ENCODE data around the gene PRXL2B.
"Not testable (repeated sequence)": the region's sequence is repeated elsewhere in the genome, so short reads cannot be mapped to it uniquely, and the experiment has no call there.

Gene PRXL2B

GRCh38 chr1:2624735-2625300, 38.2 kb downstream of the PRXL2B start:
- no peak overlapping the region for H3K4me3 Mint-ChIP-seq
- ATAC-seq (no peak), DNase-seq (ENCODE audit: low spot score in 2 of 2) (no peak)
- peaks cover under 1% of the 10 kb centered on the region for H3K36me3 Mint-ChIP-seq
- H3K27ac Mint-ChIP-seq: no peak overlapping the region
- no peaks in the 10 kb centered on the region for H3K4me1 Mint-ChIP-seq
- no peaks in the 10 kb centered on the region for H3K9me3 Mint-ChIP-seq

- peaks cover 5% of the 10 kb centered on the region for H3K36me3 Mint-ChIP-seq
- H3K4me1 Mint-ChIP-seq: no peaks in the 10 kb centered on the region
- no peaks in the 10 kb centered on the region for H3K9me3 Mint-ChIP-seq
- ATAC-seq (no peak), DNase-seq (ENCODE audit: low spot score in 2 of 2) (no peak)
- H3K27ac Mint-ChIP-seq: no peak overlapping the region
- H3K4me3 Mint-ChIP-seq: no peak overlapping the region
These were observed 38.7 kb downstream of the PRXL2B start for GRCh38 chr1:2625311-2625710.

GRCh38 chr1:2625748-2626147, 39.2 kb downstream of the PRXL2B start:
- not testable (repeated sequence) for H3K9me3 Mint-ChIP-seq; DNase-seq (ENCODE audit: low spot score in 2 of 2); H3K36me3 Mint-ChIP-seq; ATAC-seq; H3K4me3 Mint-ChIP-seq; H3K4me1 Mint-ChIP-seq
- peak overlapping the region; percentile 10 for H3K27ac Mint-ChIP-seq

- Mint-ChIP-seq H3K4me1 (peaks cover 8% of the 10 kb centered on the region), H3K9me3 (no peaks in the 10 kb centered on the region), H3K4me3 (no peak overlapping the region), H3K27ac (no peak overlapping the region), H3K36me3 (peaks cover 8% of the 10 kb centered on the region)
- no peak for ATAC-seq
- DNase-seq (ENCODE audit: low spot score in 2 of 2): no peak
These were observed 41.2 kb downstream of the PRXL2B start for GRCh38 chr1:2627746-2628145.

GRCh38 chr1:2628191-2628932, 41.8 kb downstream of the PRXL2B start:
- ATAC-seq: peak; percentile 31
- Mint-ChIP-seq H3K27ac (no peak overlapping the region), H3K9me3 (no peaks in the 10 kb centered on the region), H3K4me3 (no peak overlapping the region), H3K4me1 (peaks cover 8% of the 10 kb centered on the region), H3K36me3 (peaks cover 8% of the 10 kb centered on the region)
- DNase-seq (ENCODE audit: low spot score in 2 of 2): no peak

GRCh38 chr1:2628933-2629626, 42.5 kb downstream of the PRXL2B start:
- Mint-ChIP-seq H3K4me3 (no peak overlapping the region), H3K4me1 (peaks cover 8% of the 10 kb centered on the region), H3K36me3 (peaks cover 8% of the 10 kb centered on the region), H3K27ac (no peak overlapping the region), H3K9me3 (no peaks in the 10 kb centered on the region)
- no peak for ATAC-seq
- no peak for DNase-seq (ENCODE audit: low spot score in 2 of 2)

- no peak for ATAC-seq
- DNase-seq (ENCODE audit: low spot score in 2 of 2): no peak
- no peak overlapping the region for H3K4me3 Mint-ChIP-seq
- H3K4me1 Mint-ChIP-seq: peaks cover 8% of the 10 kb centered on the region
- H3K27ac Mint-ChIP-seq: no peak overlapping the region
- peaks cover 8% of the 10 kb centered on the region for H3K36me3 Mint-ChIP-seq
- H3K9me3 Mint-ChIP-seq: no peaks in the 10 kb centered on the region
These were observed 43.3 kb downstream of the PRXL2B start for GRCh38 chr1:2629627-2630497.

- no peak for ATAC-seq
- Mint-ChIP-seq H3K27ac (no peak overlapping the region), H3K4me3 (no peak overlapping the region)
These were observed 44.0 kb downstream of the PRXL2B start for GRCh38 chr1:2630498-2631135.

GRCh38 chr1:2631136-2632050, 44.8 kb downstream of the PRXL2B start:
- Mint-ChIP-seq H3K9me3 (no peaks in the 10 kb centered on the region), H3K36me3 (peaks cover 8% of the 10 kb centered on the region), H3K4me1 (peaks cover 8% of the 10 kb centered on the region), H3K4me3 (no peak overlapping the region), H3K27ac (peak overlapping the region; percentile 20)
- no peak for ATAC-seq
- no peak for DNase-seq (ENCODE audit: low spot score in 2 of 2)

More at GRCh38 chr1:2630498-2631135, 44.0 kb downstream of the PRXL2B start:
- Mint-ChIP-seq H3K4me1 (peaks cover 8% of the 10 kb centered on the region), H3K36me3 (peaks cover 8% of the 10 kb centered on the region), H3K9me3 (no peaks in the 10 kb centered on the region)
- no peak for DNase-seq (ENCODE audit: low spot score in 2 of 2)

GRCh38 chr1:2632051-2632430, 45.5 kb downstream of the PRXL2B start:
- ATAC-seq (no peak), DNase-seq (ENCODE audit: low spot score in 2 of 2) (no peak)
- H3K4me1 Mint-ChIP-seq: peaks cover 12% of the 10 kb centered on the region
- no peak overlapping the region for H3K4me3 Mint-ChIP-seq
- peak overlapping the region; percentile 20 for H3K27ac Mint-ChIP-seq
- H3K36me3 Mint-ChIP-seq: peaks cover 8% of the 10 kb centered on the region
- peaks cover 4% of the 10 kb centered on the region for H3K9me3 Mint-ChIP-seq

GRCh38 chr1:2632561-2633361, 46.2 kb downstream of the PRXL2B start, which contains the start of gene MMEL1:
Gene MMEL1 (minus strand): TSS chr1:2633016. CDS start chr1:2629484, 3,532 bp downstream.
- ATAC-seq: no peak
- peak within 1 kb of the TSS; percentile 20 for H3K27ac Mint-ChIP-seq
- no peak within 1 kb of the TSS for H3K4me3 Mint-ChIP-seq
- H3K9me3 Mint-ChIP-seq: peaks cover 4% of the 10 kb centered on the region
- peaks cover 14% of the 10 kb centered on the region for H3K4me1 Mint-ChIP-seq
- DNase-seq (ENCODE audit: low spot score in 2 of 2): no peak
- peaks cover 8% of the 10 kb centered on the region for H3K36me3 Mint-ChIP-seq

- peaks cover 19% of the 10 kb centered on the region for H3K4me1 Mint-ChIP-seq
- DNase-seq (ENCODE audit: low spot score in 2 of 2) (no peak), ATAC-seq (no peak)
- H3K36me3 Mint-ChIP-seq: peaks cover 8% of the 10 kb centered on the region
- no peak overlapping the region for H3K4me3 Mint-ChIP-seq
- H3K9me3 Mint-ChIP-seq: peaks cover 4% of the 10 kb centered on the region
- peak overlapping the region; percentile 20 for H3K27ac Mint-ChIP-seq
These were observed 46.9 kb downstream of the PRXL2B start for GRCh38 chr1:2633366-2633935.

GRCh38 chr1:2633936-2634491, 47.4 kb downstream of the PRXL2B start:
- H3K4me1 Mint-ChIP-seq: peaks cover 20% of the 10 kb centered on the region
- ATAC-seq (no peak), DNase-seq (ENCODE audit: low spot score in 2 of 2) (no peak)
- H3K4me3 Mint-ChIP-seq: no peak overlapping the region
- peaks cover 4% of the 10 kb centered on the region for H3K9me3 Mint-ChIP-seq
- no peak overlapping the region for H3K27ac Mint-ChIP-seq
- peaks cover 8% of the 10 kb centered on the region for H3K36me3 Mint-ChIP-seq

Measured in stimulated activated effector memory CD8-positive, alpha-beta T cell treated with anti-CD3 and anti-CD28 coated beads, Interleukin-12 subunit alpha, Interleukin-12 subunit beta, amount 100 ng/mL, for 72 hours (primary cell).